ENCODE data around the gene LAMA3.
"Not testable (repeated sequence)": the region's sequence is repeated elsewhere in the genome, so short reads cannot be mapped to it uniquely, and the experiment has no call there.

LAMA3 gene

DNA sequence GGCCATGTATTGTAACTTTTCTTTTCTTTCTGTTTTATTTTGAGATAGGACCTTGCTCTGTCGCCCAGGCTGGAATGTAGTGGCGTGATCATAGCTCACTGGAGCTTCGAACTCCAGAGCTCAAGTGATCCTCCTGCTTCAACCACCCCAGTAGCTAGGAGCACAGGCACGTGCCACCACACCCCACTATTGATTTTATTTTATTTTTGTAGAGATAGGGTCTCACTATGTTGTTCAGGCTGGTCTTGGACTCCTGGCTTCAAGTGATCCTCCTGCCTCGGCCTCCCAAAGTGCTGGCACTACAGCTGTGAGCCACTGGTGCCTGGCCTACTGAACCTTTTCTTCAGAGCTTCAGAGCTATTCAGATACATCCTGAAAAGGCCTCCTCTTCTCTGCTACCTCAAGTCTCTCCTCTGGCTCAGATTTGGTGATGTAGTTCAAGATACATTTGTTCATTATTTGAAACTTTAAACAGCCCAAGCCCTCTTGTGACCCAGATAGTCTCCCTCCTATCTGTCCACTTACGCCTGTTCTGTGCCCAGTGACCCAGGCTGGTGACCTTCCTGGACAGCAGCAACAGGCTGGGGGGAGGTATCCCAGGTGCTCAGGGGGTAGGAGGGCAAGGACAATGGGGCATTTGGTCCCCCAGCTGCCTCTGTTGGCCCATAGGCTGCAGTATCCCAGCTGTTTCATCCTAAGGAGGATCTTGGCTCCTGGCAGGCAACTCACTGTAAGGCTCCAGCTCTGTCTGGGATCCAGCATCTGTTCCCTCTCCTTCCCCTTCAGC is 38.6 kb downstream of the LAMA3 start:
- no peak for DNase-seq (ENCODE audit: low read depth)

- no peak for DNase-seq (ENCODE audit: low read depth)
Observed at GRCh38 chr18:23730857-23731256, 41.6 kb downstream of the LAMA3 start.

DNA sequence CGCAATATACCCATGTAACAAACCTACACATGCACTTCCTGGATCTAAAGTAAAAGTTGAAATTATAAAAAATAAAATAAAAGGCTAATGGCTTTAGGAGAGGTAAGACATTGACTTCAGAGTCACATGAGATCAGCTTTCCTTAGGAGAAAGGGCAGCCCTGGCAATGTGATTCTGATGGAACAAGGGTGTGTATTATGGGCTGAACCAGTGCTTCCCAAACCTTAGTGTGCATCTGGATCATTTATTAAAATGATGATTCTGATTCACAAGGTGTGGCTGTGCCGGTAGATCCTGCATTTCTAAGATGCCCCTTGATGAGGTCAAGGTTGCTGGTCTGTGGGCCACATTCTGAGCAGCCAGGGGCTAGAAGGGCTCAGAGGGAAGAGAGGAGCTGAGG is 42.6 kb downstream of the LAMA3 start:
- DNase-seq (ENCODE audit: low read depth), result no peak

DNA sequence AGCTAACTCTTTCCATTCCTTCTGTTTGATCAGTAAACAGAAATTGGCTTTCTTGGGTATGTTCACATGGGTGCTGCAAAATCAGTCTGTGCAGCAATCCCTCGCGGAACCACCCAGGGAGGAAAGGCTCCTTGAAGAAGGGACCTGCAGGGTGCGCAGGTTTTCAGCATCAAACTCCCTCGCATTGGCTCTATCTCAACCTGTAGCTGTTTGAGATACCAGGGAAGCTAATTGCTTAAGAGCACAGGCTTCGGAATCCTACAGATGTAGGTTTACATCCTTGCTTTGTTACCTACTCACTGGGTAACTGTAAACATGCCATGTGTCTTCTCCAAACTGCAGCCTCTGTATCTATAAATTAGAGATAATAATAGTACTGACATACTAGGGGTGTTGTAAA is 43.2 kb downstream of the LAMA3 start:
- no peak for DNase-seq (ENCODE audit: low read depth)

DNA sequence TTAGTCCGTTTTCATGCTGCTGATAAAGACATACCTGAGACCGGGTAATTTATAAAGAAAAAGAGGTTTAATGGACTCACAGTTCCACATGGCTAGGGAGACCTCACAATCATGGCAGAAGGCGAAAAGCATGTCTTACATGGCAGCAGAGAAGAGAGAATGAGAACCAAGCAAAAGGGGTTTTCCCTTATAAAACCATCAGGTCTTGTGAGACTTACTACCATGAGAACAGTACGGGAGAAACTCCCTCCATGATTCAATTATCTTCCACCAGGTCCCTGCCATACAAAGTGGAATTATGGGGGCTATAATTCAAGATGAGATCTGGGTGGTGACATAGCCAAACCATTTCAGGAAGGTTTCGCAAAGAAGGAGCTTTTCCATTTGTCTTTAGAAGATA is 44.0 kb downstream of the LAMA3 start:
- not testable (repeated sequence) for DNase-seq (ENCODE audit: low read depth)

- DNase-seq (ENCODE audit: low read depth), result no peak
Observed at GRCh38 chr18:23733895-23734294, 44.6 kb downstream of the LAMA3 start.

GRCh38 chr18:23735021-23735464 is 45.8 kb downstream of the LAMA3 start:
- DNase-seq (ENCODE audit: low read depth), result no peak

- no peak for DNase-seq (ENCODE audit: low read depth)
Observed at GRCh38 chr18:23737578-23737977, 48.3 kb downstream of the LAMA3 start.

DNA sequence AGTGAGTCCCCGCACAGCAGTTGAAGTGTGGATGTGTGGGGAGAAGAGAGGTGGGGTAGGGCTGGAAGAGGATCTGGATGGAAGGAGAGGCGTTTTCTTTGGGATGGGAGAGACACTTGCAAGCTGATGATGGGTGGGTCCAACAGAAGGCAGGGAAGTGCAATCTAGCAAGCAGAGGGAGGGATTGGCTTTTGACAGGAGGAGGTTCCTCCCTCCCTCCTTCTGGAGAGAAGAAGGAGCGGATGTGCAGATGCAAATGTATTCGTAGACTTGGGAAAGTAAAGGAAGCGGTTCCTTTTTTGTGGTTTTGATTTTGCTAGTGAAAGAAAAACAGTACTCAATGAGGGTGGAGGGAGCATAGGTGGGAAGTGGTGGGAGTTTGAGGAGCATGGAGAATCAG is 48.9 kb downstream of the LAMA3 start:
- DNase-seq (ENCODE audit: low read depth), result no peak

GRCh38 chr18:23738575-23738974 is 49.3 kb downstream of the LAMA3 start:
- DNase-seq (ENCODE audit: low read depth), result no peak

DNA sequence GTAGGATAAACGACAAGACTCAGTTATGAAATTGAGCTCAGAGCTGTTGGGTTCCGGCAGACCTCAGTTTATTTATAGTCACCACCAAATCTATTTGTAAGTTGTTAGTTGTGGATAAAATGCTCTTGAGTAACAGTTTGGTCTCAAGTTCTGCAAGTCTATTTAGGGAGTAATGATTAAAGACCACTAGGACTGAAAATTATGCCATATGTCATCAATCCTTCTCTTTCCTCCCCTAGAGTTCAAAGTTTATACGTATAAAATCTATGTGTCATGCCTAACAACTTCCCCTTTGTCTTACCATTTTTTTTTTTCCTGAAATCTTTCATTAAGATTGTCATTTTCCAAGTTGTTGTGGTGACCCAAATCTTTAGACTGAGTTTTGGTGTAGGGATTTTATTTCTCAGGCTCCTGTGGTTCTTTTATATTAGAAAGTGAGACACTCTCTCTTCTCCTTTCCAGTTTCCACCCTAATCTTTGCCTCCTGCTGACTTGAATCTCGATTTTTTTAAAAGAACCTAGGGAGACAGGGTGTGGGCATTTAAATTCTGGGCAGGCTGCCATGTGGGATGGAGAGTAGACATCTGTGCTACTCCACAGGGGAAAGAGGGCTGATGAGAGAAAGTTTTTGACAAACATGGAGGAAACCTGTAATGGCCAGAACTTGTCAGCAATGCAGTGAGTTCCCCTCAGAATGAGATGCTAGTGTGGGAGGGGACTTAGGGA is 51.0 kb downstream of the LAMA3 start:
- DNase-seq (ENCODE audit: low read depth), result no peak

DNA sequence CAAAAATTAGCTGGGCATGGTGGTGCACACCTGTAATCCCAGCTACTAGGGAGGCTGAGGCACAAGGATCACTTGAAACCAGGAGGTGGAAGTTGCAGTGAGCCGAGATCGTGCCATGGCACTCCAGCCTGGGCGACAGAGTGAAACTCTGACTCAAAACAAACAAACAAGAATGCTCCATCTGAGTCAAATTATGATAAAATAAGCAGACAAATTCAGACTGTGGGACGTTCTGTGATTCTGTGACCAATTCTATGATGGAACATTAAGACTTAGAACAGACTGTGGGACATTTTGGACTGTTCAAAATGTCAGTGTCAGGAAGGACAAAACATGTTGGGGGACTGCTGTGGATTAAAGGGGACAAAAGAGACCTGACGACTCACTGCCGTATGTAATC is 52.7 kb downstream of the LAMA3 start:
- DNase-seq (ENCODE audit: low read depth), result not testable (repeated sequence)

DNA sequence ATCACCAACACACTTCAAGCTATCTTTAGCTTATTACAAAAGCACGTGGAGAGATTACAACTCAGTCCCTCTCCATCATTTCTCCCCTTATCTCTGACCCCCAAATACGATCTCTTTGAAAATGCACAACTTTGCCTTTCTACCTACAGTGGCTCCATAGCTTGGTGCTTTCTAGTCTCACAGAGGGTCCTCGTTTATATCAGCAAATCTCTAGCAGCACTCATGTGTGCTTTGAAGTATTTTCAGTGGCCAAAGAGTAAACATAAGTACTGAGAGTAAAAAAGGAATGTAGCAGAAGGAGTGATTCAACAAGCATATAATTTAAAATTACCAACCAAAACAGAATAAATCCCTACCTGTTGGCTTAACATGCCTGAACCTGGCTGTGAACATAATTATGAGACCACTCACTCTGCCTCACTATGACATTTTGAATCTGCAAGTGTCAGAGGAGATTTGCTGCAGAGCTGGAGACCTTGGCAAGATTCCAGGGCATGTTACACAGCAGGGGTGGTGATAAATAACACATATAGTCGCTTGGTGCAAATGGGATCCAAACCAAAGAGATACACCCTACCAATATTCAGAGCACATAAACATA is 54.6 kb downstream of the LAMA3 start:
- DNase-seq (ENCODE audit: low read depth), result no peak

GRCh38 chr18:23745366-23745765 is 56.1 kb downstream of the LAMA3 start:
- DNase-seq (ENCODE audit: low read depth), result no peak

DNA sequence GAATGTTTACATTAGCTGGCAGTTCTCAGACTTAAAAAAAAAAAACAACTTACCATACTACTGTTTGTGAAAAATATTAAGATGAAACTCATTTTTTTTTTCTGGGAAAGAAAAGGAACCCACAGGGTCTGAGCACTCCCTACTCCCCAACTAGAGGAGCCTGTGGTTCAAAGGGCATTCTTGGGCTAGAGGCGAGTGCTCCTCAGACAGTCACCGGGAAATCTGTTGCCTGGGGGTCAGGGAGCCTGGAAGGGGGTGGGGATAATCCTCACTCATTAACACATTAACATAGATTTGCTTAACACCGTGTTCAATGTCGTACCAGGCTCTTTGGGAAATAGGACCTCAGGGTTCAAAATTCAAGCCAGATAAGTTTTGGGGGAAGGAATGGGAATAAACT is 57.6 kb downstream of the LAMA3 start:
- DNase-seq (ENCODE audit: low read depth), result no peak

- no peak for DNase-seq (ENCODE audit: low read depth)
Observed at GRCh38 chr18:23752363-23752762, 63.1 kb downstream of the LAMA3 start.

DNA sequence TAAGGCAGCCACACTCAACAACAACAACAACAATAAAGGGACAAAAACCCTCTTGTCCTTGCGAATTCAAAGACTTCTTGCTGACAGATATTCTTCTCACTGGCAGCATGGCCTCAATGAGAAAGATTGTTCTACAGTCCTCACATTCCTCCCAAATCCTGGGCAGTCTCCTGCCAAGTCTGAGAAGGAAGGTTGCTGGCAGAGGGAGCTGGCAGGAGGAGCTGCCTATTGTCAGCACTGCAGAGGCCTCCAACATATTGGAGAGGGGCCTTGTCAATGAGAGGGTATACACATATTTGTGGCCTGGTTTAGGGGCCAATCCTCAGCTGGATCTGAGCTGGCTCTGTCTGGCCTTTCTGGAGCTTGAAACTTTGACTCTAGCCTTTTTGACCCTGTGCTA is 63.5 kb downstream of the LAMA3 start:
- DNase-seq (ENCODE audit: low read depth), result no peak

DNA sequence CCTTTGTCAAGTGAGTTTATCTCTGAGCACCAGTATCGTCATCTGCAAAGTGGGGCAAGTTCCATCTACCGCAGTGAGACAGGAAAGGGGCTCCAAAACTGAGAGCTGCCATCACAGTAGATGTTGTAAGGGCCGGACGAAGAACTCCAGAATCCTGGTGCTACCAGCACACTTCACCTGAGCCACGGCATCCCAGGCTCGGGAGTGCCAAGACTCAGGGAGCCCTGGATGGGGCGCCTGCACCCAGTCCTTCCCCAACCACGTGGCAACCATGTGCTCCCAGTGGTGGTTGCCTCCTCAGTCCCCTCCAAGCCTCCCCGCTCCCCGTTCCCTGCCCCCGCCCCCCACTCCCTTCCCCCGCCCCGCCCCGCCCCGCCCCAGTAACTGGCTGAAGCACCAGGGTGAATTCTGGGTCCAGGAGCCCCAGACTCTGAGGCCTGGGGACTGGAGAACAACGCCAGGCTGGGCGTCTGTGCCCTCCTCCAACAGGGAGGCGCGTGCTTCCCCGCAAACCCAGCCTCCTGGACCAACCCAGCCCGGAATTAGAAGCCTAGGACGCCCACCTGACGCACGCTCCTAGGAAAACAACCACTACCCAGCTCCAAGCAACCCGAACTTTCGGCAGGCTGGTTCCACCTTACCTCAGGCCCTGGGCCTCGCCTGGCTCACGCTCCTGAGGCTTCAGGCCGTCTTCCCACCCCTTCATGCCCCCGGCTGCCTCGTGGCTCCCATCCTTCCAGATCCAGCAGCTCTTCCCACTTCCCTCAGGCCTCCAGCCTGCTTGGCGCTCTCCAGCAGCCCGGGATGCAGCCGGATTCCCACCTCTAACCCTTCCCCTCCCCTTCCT is 67.6 kb downstream of the LAMA3 start:
- DNase-seq (ENCODE audit: low read depth), result no peak

DNA sequence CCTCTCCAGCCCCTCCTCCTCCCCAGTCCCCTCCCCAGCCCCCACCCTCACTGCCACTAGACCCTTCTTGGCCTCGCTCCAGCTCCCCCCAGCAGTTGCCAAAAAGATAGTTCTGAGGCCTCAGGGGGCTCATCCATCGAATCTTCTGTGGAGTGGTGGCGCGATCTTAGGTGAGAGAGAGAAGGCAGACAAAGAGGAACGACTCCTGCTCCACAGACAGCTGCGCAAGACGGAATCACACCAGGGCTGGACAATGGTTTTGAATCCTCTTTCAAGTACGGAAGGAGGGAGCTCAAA is 68.1 kb downstream of the LAMA3 start:
- no peak for DNase-seq (ENCODE audit: low read depth)

DNA sequence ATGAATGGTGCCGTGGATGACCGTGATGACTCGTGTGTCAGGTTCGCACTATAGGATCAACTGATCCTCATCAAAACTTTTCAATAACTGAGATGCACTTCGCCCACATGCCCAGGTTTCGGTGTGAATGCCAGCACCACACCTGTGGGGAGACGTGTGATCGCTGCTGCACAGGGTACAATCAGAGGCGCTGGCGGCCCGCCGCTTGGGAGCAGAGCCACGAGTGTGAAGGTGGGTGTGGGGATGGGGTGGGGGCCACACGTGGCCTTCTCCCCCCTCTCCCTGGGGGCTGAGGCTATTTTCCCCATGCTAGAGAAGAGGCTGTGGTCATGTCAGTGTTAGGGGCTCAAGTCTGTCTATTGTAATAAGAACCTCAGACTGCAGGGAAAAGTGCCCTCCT is 69.0 kb downstream of the LAMA3 start:
- DNase-seq (ENCODE audit: low read depth), result no peak

GRCh38 chr18:23761941-23762340 is 72.7 kb downstream of the LAMA3 start:
- DNase-seq (ENCODE audit: low read depth), result no peak

DNA sequence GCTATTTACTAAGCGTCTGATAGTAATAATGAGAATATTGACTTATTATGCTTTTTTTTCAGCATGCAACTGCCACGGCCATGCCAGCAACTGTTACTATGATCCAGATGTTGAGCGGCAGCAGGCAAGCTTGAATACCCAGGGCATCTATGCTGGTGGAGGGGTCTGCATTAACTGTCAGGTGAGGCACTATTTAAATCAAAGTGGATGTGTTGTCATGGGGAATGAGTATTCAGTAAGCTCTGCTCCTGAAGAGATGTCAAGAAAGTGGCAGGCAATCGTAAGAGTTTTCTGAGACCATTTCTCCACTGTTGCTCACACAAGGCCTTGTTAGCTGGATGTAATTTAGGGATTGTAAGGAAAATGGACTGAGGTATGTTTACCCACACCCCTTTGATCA is 74.1 kb downstream of the LAMA3 start:
- no peak for DNase-seq (ENCODE audit: low read depth)

Data from T follicular helper cell (primary cell).